KMS-11 (cell line): Measurements from ENCODE around the gene CTTNBP2.

Experiments used
- H2AFZ ChIP-seq: fragments of 200-600 bp; sonication (generic); 2 replicates; pipeline ENCODE4 v1.6.1; 2016; ENCODE audit warnings: antibody characterized with exemption, mixed run types, low read depth
- H3K27ac ChIP-seq: fragments of 200-600 bp; sonication (generic); 2 replicates; pipeline ENCODE4 v1.6.1; 2016; ENCODE audit warnings: mild to moderate bottlenecking, mixed run types
- H3K27me3 ChIP-seq: fragments of 200-600 bp; sonication (generic); 2 replicates; pipeline ENCODE4 v1.6.1; 2017; ENCODE audit warnings: mild to moderate bottlenecking, low read depth, mixed run types, moderate library complexity; ENCODE audit not compliant: insufficient read depth
- H3K36me3 ChIP-seq: fragments of 200-600 bp; sonication (generic); 2 replicates; pipeline ENCODE4 v1.6.1; 2017; ENCODE audit warnings: mild to moderate bottlenecking, mixed run types; ENCODE audit not compliant: insufficient read depth
- H3K4me1 ChIP-seq: fragments of 200-600 bp; sonication (generic); 2 replicates; pipeline ENCODE4 v1.6.1; 2016; ENCODE audit warnings: mild to moderate bottlenecking, low read depth, mixed run types; ENCODE audit not compliant: poor library complexity, severe bottlenecking
- H3K4me2 ChIP-seq: fragments of 200-600 bp; sonication (generic); 2 replicates; pipeline ENCODE4 v1.7.0; 2016; ENCODE audit warnings: mild to moderate bottlenecking, mixed run types
- H3K4me3 ChIP-seq: fragments of 200-600 bp; sonication (generic); IDR thresholded peaks from 2 replicates; pipeline ENCODE4 v1.6.1; 2017; ENCODE audit warnings: low read depth, low read length, mixed read lengths; ENCODE audit not compliant: insufficient read depth
- H3K79me2 ChIP-seq: fragments of 200-600 bp; sonication (generic); 2 replicates; pipeline ENCODE4 v1.6.1; 2016; ENCODE audit warnings: low read depth, mixed run types; ENCODE audit not compliant: insufficient read depth
- H3K9ac ChIP-seq: fragments of 200-600 bp; sonication (generic); 2 replicates; pipeline ENCODE4 v1.6.1; 2016; ENCODE audit warnings: mild to moderate bottlenecking, mixed run types
- H4K20me1 ChIP-seq: fragments of 200-600 bp; sonication (generic); 2 replicates; pipeline ENCODE4 v1.6.1; 2016; ENCODE audit warnings: mild to moderate bottlenecking, mixed run types; ENCODE audit not compliant: insufficient read depth
- TF ChIP-seq, protein P1 (sequence below): fragments of 200-600 bp; sonication (generic); conservative IDR thresholded peaks from 2 replicates; pipeline ENCODE4 v1.6.1; 2017; ENCODE audit warnings: low read depth, mild to moderate bottlenecking, antibody characterized with exemption, low read length, moderate library complexity, mixed read lengths

CTTNBP2 gene

DNA sequence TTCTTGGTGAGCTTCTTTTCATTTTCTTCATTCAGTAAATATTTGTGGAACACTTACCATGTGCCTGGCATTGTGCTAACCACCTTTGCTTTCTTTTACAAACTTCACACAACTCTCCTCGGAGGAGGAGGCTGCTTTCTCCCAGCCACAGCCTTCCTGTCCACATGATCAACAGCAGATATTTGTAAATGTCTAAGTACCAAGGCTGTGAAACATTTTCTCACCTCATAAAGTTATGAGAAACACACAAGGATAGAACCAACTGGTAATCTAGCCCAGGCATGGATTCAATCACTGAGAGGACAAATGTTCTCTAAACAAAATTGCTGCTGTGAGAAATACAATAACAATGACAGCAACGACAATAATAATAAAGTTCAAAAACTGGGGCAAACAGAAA, 3.9 kb downstream of the CTTNBP2 start:
- H3K36me3 ChIP-seq = no peaks in the 10 kb centered on the region
- no peak overlapping the region for H3K4me2 ChIP-seq
- TF ChIP-seq, protein P1, sequence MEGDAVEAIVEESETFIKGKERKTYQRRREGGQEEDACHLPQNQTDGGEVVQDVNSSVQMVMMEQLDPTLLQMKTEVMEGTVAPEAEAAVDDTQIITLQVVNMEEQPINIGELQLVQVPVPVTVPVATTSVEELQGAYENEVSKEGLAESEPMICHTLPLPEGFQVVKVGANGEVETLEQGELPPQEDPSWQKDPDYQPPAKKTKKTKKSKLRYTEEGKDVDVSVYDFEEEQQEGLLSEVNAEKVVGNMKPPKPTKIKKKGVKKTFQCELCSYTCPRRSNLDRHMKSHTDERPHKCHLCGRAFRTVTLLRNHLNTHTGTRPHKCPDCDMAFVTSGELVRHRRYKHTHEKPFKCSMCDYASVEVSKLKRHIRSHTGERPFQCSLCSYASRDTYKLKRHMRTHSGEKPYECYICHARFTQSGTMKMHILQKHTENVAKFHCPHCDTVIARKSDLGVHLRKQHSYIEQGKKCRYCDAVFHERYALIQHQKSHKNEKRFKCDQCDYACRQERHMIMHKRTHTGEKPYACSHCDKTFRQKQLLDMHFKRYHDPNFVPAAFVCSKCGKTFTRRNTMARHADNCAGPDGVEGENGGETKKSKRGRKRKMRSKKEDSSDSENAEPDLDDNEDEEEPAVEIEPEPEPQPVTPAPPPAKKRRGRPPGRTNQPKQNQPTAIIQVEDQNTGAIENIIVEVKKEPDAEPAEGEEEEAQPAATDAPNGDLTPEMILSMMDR = no peak
- H2AFZ ChIP-seq = no peak overlapping the region
- H3K27me3 ChIP-seq = peaks cover 4% of the 10 kb centered on the region; the same call in 1 of the 2 replicates
- no peaks in the 10 kb centered on the region for H3K4me1 ChIP-seq
- no peak overlapping the region for H3K4me3 ChIP-seq
- no peak overlapping the region for H3K9ac ChIP-seq
- no peaks in the 10 kb centered on the region for H3K79me2 ChIP-seq
- no peaks in the 10 kb centered on the region for H4K20me1 ChIP-seq
- H3K27ac ChIP-seq = no peak overlapping the region

DNA sequence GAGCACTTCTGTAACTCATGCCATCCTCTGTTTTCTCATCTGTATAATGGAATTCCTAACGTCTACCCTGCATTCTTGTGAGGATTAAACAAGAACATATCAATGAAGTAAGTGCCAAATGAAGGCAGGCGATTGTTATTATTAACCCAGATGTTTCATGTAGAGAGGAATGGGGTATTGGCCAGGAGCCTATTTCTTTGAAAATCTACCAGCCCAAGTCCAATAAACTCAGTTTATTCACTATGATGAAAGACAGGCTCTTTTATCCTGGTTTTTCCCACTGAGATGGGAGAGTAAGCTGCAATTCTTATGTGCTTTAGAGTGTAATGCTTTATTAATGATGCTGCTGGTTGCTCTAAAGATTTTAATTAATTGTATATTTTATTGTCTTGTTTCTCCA, 9.6 kb downstream of the CTTNBP2 start:
- Histone ChIP-seq H2AFZ (no peak overlapping the region), H3K27ac (no peak overlapping the region), H3K36me3 (no peaks in the 10 kb centered on the region), H3K4me1 (no peaks in the 10 kb centered on the region), H3K9ac (no peak overlapping the region), H3K27me3 (no peaks in the 10 kb centered on the region), H4K20me1 (no peaks in the 10 kb centered on the region), H3K4me3 (no peak overlapping the region), H3K79me2 (no peaks in the 10 kb centered on the region), H3K4me2 (no peak overlapping the region)
- TF ChIP-seq, protein P1 = no peak

GRCh38 chr7:117862378-117862777, 10.9 kb downstream of the CTTNBP2 start:
- Histone ChIP-seq H3K36me3 (no peaks in the 10 kb centered on the region), H4K20me1 (no peaks in the 10 kb centered on the region)

GRCh38 chr7:117859246-117859812, 13.9 kb downstream of the CTTNBP2 start:
- Histone ChIP-seq H3K4me2 (no peak overlapping the region), H3K9ac (no peak overlapping the region), H3K4me1 (no peaks in the 10 kb centered on the region), H2AFZ (no peak overlapping the region), H3K27ac (no peak overlapping the region), H3K36me3 (no peaks in the 10 kb centered on the region), H3K4me3 (no peak overlapping the region), H3K79me2 (no peaks in the 10 kb centered on the region), H3K27me3 (no peaks in the 10 kb centered on the region), H4K20me1 (no peaks in the 10 kb centered on the region)
- TF ChIP-seq, protein P1 = no peak

More at GRCh38 chr7:117862378-117862777, 10.9 kb downstream of the CTTNBP2 start:
- H2AFZ ChIP-seq = no peak overlapping the region
- no peaks in the 10 kb centered on the region for H3K4me1 ChIP-seq
- TF ChIP-seq, protein P1 = no peak
- H3K27ac ChIP-seq = no peak overlapping the region
- no peak overlapping the region for H3K9ac ChIP-seq
- H3K27me3 ChIP-seq = no peaks in the 10 kb centered on the region
- H3K4me3 ChIP-seq = no peak overlapping the region
- H3K79me2 ChIP-seq = no peaks in the 10 kb centered on the region
- H3K4me2 ChIP-seq = no peak overlapping the region
